SK-N-SH (cell line): Measurements from ENCODE around the gene KCNJ16. TPM values are rescaled to one million over a fixed set of nuclear protein-coding genes. Genes with fewer than 3 reads are reported as not detected.

ENCODE experiments used
- CTCF ChIA-PET: fragments of 300-600, 350-600 bp; formaldehyde crosslinking; extraction: SDS; loops from one replicate; lab custom pipeline; 2021; lab: Yijun Ruan, JAX
- POLR2A ChIA-PET: fragments of 350-600 bp; sonication (Branson Sonifier 250); formaldehyde crosslinking; extraction: SDS; loops from one replicate; lab custom pipeline; 2020; ENCODE audit warnings: antibody characterized with exemption, inconsistent platforms; lab: Yijun Ruan, JAX
- DNase-seq: peaks from one replicate; pipeline ENCODE4 v3.0.0; 2012
- H2AFZ ChIP-seq: fragments of 200-600 bp; sonication (generic); 2 replicates; pipeline ENCODE4 v1.8.1; 2016; ENCODE audit warnings: antibody characterized with exemption, mild to moderate bottlenecking, low read depth
- H3F3A ChIP-seq: fragments of 200-600 bp; sonication (generic); replicated peaks from 2 replicates; pipeline ENCODE3; 2016; ENCODE audit warnings: antibody characterized with exemption, mild to moderate bottlenecking; ENCODE audit not compliant: insufficient read depth
- H3K27ac ChIP-seq, 2 experiments: fragments of 200-500 bp in 1 of 2; fragments of 200-600 bp in 1 of 2; sonication (Bioruptor generic) in 1 of 2; sonication (generic), shearing (Covaris generic) in 1 of 2; 2 replicates each; pipeline versions ENCODE4 v1.5.1 to v1.6.1; 2014 to 2016; ENCODE audit warnings: low read depth in 2 of 2, inconsistent platforms in 1 of 2, low read length in 1 of 2, mild to moderate bottlenecking in 1 of 2, mixed read lengths in 1 of 2
- H3K27me3 ChIP-seq: fragments of 200-600 bp; sonication (generic), shearing (Covaris generic); 2 replicates; pipeline ENCODE4 v1.6.1; 2016; ENCODE audit warnings: mixed run types; ENCODE audit not compliant: insufficient read depth
- H3K36me3 ChIP-seq, 2 experiments: fragments of 200-500 bp in 1 of 2; fragments of 200-600 bp in 1 of 2; sonication (Bioruptor generic) in 1 of 2; sonication (generic) in 1 of 2; replicated peaks in 1 of 2; 2 replicates each; pipeline versions ENCODE3 to v1.5.1; 2014 to 2016; ENCODE audit warnings: low read length in 1 of 2, mild to moderate bottlenecking in 1 of 2; ENCODE audit not compliant: insufficient read depth in 2 of 2, control insufficient read depth in 1 of 2
- H3K4me1 ChIP-seq, 2 experiments: fragments of 200-500 bp in 1 of 2; fragments of 200-600 bp in 1 of 2; sonication (Bioruptor generic) in 1 of 2; sonication (generic), shearing (Covaris generic) in 1 of 2; 2 replicates each; pipeline versions ENCODE4 v1.5.1 to v1.6.1; 2014 to 2016; ENCODE audit warnings: low read depth in 1 of 2, low read length in 1 of 2, mixed run types in 1 of 2; ENCODE audit not compliant: insufficient read depth in 2 of 2, control insufficient read depth in 1 of 2
- H3K4me2 ChIP-seq: fragments of 200-600 bp; sonication (generic), shearing (Covaris generic); 2 replicates; pipeline ENCODE4 v1.6.1; 2017; ENCODE audit warnings: mixed run types
- H3K4me3 ChIP-seq, 2 experiments: fragments of 200-500 bp in 1 of 2; fragments of 200-600 bp in 1 of 2; sonication (Bioruptor generic) in 1 of 2; sonication (generic), shearing (Covaris generic) in 1 of 2; 2 replicates each; pipeline versions ENCODE4 v1.5.1 to v1.8.1; 2014 to 2016; ENCODE audit warnings: low read depth in 2 of 2, inconsistent platforms in 1 of 2, low read length in 1 of 2, mild to moderate bottlenecking in 1 of 2, mixed read lengths in 1 of 2, moderate library complexity in 1 of 2
- H3K79me2 ChIP-seq: fragments of 200-600 bp; sonication (generic); 2 replicates; pipeline ENCODE4 v1.8.1; 2017; ENCODE audit warnings: mild to moderate bottlenecking; ENCODE audit not compliant: insufficient read depth
- H3K9ac ChIP-seq: fragments of 200-600 bp; sonication (generic); 2 replicates; pipeline ENCODE4 v1.6.1; 2017; ENCODE audit warnings: mixed run types
- H3K9me2 ChIP-seq: fragments of 200-600 bp; sonication (generic); 2 replicates; pipeline ENCODE4 v1.6.1; 2017; ENCODE audit warnings: mixed run types
- H3K9me3 ChIP-seq: fragments of 200-600 bp; sonication (generic); 2 replicates; pipeline ENCODE4 v1.6.1; 2017; ENCODE audit warnings: mixed run types, mild to moderate bottlenecking, moderate library complexity
- H4K20me1 ChIP-seq: fragments of 200-600 bp; sonication (generic); 2 replicates; pipeline ENCODE4 v1.6.1; 2017; ENCODE audit warnings: mild to moderate bottlenecking, mixed run types; ENCODE audit not compliant: insufficient read depth
- EZH2phosphoT487 ChIP-seq: fragments of 200-600 bp; sonication (generic); IDR thresholded peaks from 2 replicates; pipeline ENCODE4 v1.6.1; 2017; ENCODE audit warnings: low read depth, mixed run types, mild to moderate bottlenecking, antibody characterized with exemption, moderate library complexity, borderline replicate concordance
- FOXJ3 ChIP-seq: sonication (generic); formaldehyde crosslinking; IDR thresholded peaks from 2 replicates; pipeline ENCODE4 v1.5.1; 2020; ENCODE audit warnings: mild to moderate bottlenecking, missing genetic modification reagents
- FOXM1 ChIP-seq: IDR thresholded peaks from 2 replicates; pipeline ENCODE4 v1.4.0; 2012; ENCODE audit warnings: low read depth, mild to moderate bottlenecking
- GATA2 ChIP-seq: sonication (generic); formaldehyde crosslinking; IDR thresholded peaks from 2 replicates; pipeline ENCODE4 v1.5.0; 2020; ENCODE audit warnings: mild to moderate bottlenecking, missing genetic modification reagents
- MEF2A ChIP-seq: IDR thresholded peaks from 2 replicates; pipeline ENCODE4 v1.4.0; 2012; ENCODE audit warnings: low read depth, borderline replicate concordance
- NRF1 ChIP-seq: IDR thresholded peaks from 2 replicates; pipeline ENCODE4 v1.6.1; 2012; ENCODE audit warnings: low read depth, mild to moderate bottlenecking, low read length
- RCOR1 ChIP-seq: fragments of 150-350 bp; IDR thresholded peaks from 2 replicates; pipeline ENCODE4 v1.6.1; 2017; ENCODE audit warnings: antibody characterized with exemption, low read length
- SIN3A ChIP-seq: IDR thresholded peaks from 2 replicates; pipeline ENCODE4 v1.6.1; 2012; ENCODE audit warnings: low read depth, mild to moderate bottlenecking, low read length, moderate library complexity, borderline replicate concordance
- TCF12 ChIP-seq: IDR thresholded peaks from 2 replicates; pipeline ENCODE4 v1.4.0; 2012
- TEAD4 ChIP-seq: IDR thresholded peaks from 2 replicates; pipeline ENCODE4 v1.4.0; 2012; ENCODE audit warnings: mild to moderate bottlenecking, borderline replicate concordance; ENCODE audit not compliant: insufficient read depth
- YY1 ChIP-seq: IDR thresholded peaks from 2 replicates; pipeline ENCODE4 v1.4.0; 2012; ENCODE audit warnings: low read depth, mild to moderate bottlenecking
- WGBS: methylation state at CpG from one replicate; pipeline ENCODE4 v1.1.6; 2017; ENCODE audit warnings: low lambda C conversion rate; 5-methylcytosine and 5-hydroxymethylcytosine counted together
- polyA plus RNA-seq, 3 experiments: library from polyadenylated mRNA; depleted of rRNA; stranded (reverse); fragments of >200 nt; gene quantifications; 2 replicates each; pipeline ENCODE4 v1.2.3, GENCODE V29; 2012
- TF ChIP-seq, protein P1 (sequence below): IDR thresholded peaks from 2 replicates; pipeline ENCODE4 v1.6.1; 2012; ENCODE audit warnings: mild to moderate bottlenecking, low read depth, low read length, moderate library complexity
- TF ChIP-seq, protein P2 (sequence below): IDR thresholded peaks from 2 replicates; pipeline ENCODE4 v1.4.0; 2012; ENCODE audit warnings: low read depth
- TF ChIP-seq, protein P3 (sequence below): IDR thresholded peaks from 2 replicates; pipeline ENCODE4 v1.4.0; 2012; ENCODE audit warnings: low read depth, borderline replicate concordance

The KCNJ16 gene
- polyA plus RNA-seq, 1 of the 3 experiments (the other 2 are of a cell fraction): not detected

DNA sequence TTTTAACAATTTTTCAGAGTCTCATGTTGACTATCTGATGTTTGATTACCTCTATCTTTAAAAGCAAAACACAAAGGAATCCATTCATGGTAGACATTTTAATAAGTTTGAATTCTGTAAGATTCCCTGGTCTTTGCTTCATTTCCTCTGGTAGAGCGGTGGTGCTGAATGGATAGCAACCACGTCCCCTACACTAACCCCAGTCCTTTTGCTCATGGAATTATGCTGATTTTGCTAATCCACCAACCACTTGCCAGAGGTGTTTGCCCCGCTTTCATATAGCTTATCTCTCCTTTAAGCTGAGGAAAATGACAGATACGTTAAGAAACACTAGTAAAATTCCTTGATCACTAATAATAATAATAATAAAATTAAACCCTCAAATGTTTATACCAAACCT, 9.5 kb downstream of the KCNJ16 start:
- Histone ChIP-seq H3K79me2 (no peaks in the 10 kb centered on the region), H3K36me3 (no peaks in the 10 kb centered on the region), H3K9ac (no peak overlapping the region), H3K9me3 (no peaks in the 10 kb centered on the region), H3K4me1 (peaks cover 0 to 3% of the 10 kb centered on the region in 2 experiments; a peak in 1 of 4 replicates), H3K4me2 (no peak overlapping the region), H3K27me3 (no peaks in the 10 kb centered on the region), H3F3A (no peaks in the 10 kb centered on the region), H3K9me2 (no peaks in the 10 kb centered on the region), H2AFZ (no peak overlapping the region), H4K20me1 (no peaks in the 10 kb centered on the region), H3K27ac (no peak overlapping the region), H3K4me3 (no peak overlapping the region)
- 68% methylated on average over 4 of the region's 4 CpGs for WGBS
- CTCF ChIA-PET: no interaction called here
- no peak for DNase-seq
- no peak for TF ChIP-seq EZH2phosphoT487
- TF ChIP-seq, protein P1, sequence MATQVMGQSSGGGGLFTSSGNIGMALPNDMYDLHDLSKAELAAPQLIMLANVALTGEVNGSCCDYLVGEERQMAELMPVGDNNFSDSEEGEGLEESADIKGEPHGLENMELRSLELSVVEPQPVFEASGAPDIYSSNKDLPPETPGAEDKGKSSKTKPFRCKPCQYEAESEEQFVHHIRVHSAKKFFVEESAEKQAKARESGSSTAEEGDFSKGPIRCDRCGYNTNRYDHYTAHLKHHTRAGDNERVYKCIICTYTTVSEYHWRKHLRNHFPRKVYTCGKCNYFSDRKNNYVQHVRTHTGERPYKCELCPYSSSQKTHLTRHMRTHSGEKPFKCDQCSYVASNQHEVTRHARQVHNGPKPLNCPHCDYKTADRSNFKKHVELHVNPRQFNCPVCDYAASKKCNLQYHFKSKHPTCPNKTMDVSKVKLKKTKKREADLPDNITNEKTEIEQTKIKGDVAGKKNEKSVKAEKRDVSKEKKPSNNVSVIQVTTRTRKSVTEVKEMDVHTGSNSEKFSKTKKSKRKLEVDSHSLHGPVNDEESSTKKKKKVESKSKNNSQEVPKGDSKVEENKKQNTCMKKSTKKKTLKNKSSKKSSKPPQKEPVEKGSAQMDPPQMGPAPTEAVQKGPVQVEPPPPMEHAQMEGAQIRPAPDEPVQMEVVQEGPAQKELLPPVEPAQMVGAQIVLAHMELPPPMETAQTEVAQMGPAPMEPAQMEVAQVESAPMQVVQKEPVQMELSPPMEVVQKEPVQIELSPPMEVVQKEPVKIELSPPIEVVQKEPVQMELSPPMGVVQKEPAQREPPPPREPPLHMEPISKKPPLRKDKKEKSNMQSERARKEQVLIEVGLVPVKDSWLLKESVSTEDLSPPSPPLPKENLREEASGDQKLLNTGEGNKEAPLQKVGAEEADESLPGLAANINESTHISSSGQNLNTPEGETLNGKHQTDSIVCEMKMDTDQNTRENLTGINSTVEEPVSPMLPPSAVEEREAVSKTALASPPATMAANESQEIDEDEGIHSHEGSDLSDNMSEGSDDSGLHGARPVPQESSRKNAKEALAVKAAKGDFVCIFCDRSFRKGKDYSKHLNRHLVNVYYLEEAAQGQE: peak; percentile 92
- POLR2A ChIA-PET: no interaction called here

DNA sequence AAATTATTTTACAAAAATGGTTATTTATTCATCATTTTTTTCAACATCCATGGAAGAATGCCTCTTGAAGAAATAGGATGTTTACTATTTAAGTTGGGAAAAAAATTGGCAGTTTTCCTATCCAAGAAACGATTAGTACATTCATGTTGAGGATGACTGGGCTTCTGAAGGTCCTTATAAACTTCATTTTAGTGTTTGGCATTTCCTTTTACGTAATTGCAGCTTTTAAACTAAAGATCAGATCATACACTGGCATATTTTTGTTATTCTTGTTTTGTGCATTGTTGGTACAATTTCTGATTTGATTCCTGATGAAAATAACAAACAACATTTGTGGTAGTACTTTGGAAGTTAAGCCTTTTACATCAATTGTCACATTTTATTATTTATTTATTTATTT, 11.5 kb downstream of the KCNJ16 start:
- TF ChIP-seq RCOR1: no peak
- TF ChIP-seq YY1: no peak
- no peak for TF ChIP-seq GATA2 (CRISPR knock-in tag)
- TF ChIP-seq TCF12: no peak
- TF ChIP-seq NRF1: no peak
- no peak for TF ChIP-seq TEAD4
- TF ChIP-seq, protein P1: no peak
- TF ChIP-seq, protein P2, sequence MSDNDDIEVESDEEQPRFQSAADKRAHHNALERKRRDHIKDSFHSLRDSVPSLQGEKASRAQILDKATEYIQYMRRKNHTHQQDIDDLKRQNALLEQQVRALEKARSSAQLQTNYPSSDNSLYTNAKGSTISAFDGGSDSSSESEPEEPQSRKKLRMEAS: no peak
- TF ChIP-seq FOXM1: no peak
- no peak for TF ChIP-seq MEF2A
- TF ChIP-seq SIN3A: no peak
- TF ChIP-seq, protein P3, sequence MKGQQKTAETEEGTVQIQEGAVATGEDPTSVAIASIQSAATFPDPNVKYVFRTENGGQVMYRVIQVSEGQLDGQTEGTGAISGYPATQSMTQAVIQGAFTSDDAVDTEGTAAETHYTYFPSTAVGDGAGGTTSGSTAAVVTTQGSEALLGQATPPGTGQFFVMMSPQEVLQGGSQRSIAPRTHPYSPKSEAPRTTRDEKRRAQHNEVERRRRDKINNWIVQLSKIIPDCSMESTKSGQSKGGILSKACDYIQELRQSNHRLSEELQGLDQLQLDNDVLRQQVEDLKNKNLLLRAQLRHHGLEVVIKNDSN: no peak
- no peak for TF ChIP-seq FOXJ3 (CRISPR knock-in tag)
- no peak for TF ChIP-seq EZH2phosphoT487
- TF ChIP-seq, all 33 proteins: peak for 0
- Histone ChIP-seq H3K27me3 (no peaks in the 10 kb centered on the region), H3K79me2 (no peaks in the 10 kb centered on the region), H3K4me2 (no peak overlapping the region), H3K36me3 (no peaks in the 10 kb centered on the region), H2AFZ (no peak overlapping the region; the same call in 1 of the 2 replicates), H3K27ac (no peak overlapping the region), H3K9me2 (no peaks in the 10 kb centered on the region), H4K20me1 (no peaks in the 10 kb centered on the region), H3K4me1 (peaks cover 0 to 7% of the 10 kb centered on the region in 2 experiments; a peak in 2 of 4 replicates), H3K4me3 (no peak overlapping the region), H3K9ac (no peak overlapping the region), H3K9me3 (no peaks in the 10 kb centered on the region), H3F3A (no peaks in the 10 kb centered on the region)
- POLR2A ChIA-PET: no interaction called here
- CTCF ChIA-PET: no interaction called here
- WGBS: 44% methylated on average over 2 of the region's 2 CpGs
- DNase-seq: no peak
